ENCODE data around the gene CNNM2.

- TF ChIP-seq YY1 (IDR thresholded peaks at IDR 0.05; ENCODE audit: insufficient read depth, insufficient read length) (no peak), ZNF274 (IDR thresholded peaks at IDR 0.05; ENCODE audit: low read depth, low read length) (no peak)
Observed at GRCh38 chr10:103013416-103013815, 95.3 kb downstream of the CNNM2 start.
